Measurements from ENCODE around the gene DOCK9.

- no peak for TF ChIP-seq CTCF (IDR thresholded peaks at IDR 0.05)
- TF ChIP-seq POLR2AphosphoS5 (IDR thresholded peaks at IDR 0.05), result no peak
Measured at GRCh38 chr13:98796798-98797197, 181.1 kb downstream of the DOCK9 start.

Data from prostate gland (tissue), 2 donors.